Amniotic stem cell (primary cell): Measurements from ENCODE around the gene ALPK3.
A peak's percentile ranks its signal among the peaks of the same experiment; 100 is the strongest.

Experiments
- DNase-seq: peaks from one replicate; lab custom pipeline; 2025; lab: John Stamatoyannopoulos, UW

Gene ALPK3, protein sequence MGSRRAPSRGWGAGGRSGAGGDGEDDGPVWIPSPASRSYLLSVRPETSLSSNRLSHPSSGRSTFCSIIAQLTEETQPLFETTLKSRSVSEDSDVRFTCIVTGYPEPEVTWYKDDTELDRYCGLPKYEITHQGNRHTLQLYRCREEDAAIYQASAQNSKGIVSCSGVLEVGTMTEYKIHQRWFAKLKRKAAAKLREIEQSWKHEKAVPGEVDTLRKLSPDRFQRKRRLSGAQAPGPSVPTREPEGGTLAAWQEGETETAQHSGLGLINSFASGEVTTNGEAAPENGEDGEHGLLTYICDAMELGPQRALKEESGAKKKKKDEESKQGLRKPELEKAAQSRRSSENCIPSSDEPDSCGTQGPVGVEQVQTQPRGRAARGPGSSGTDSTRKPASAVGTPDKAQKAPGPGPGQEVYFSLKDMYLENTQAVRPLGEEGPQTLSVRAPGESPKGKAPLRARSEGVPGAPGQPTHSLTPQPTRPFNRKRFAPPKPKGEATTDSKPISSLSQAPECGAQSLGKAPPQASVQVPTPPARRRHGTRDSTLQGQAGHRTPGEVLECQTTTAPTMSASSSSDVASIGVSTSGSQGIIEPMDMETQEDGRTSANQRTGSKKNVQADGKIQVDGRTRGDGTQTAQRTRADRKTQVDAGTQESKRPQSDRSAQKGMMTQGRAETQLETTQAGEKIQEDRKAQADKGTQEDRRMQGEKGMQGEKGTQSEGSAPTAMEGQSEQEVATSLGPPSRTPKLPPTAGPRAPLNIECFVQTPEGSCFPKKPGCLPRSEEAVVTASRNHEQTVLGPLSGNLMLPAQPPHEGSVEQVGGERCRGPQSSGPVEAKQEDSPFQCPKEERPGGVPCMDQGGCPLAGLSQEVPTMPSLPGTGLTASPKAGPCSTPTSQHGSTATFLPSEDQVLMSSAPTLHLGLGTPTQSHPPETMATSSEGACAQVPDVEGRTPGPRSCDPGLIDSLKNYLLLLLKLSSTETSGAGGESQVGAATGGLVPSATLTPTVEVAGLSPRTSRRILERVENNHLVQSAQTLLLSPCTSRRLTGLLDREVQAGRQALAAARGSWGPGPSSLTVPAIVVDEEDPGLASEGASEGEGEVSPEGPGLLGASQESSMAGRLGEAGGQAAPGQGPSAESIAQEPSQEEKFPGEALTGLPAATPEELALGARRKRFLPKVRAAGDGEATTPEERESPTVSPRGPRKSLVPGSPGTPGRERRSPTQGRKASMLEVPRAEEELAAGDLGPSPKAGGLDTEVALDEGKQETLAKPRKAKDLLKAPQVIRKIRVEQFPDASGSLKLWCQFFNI (N-terminal part only)

DNA sequence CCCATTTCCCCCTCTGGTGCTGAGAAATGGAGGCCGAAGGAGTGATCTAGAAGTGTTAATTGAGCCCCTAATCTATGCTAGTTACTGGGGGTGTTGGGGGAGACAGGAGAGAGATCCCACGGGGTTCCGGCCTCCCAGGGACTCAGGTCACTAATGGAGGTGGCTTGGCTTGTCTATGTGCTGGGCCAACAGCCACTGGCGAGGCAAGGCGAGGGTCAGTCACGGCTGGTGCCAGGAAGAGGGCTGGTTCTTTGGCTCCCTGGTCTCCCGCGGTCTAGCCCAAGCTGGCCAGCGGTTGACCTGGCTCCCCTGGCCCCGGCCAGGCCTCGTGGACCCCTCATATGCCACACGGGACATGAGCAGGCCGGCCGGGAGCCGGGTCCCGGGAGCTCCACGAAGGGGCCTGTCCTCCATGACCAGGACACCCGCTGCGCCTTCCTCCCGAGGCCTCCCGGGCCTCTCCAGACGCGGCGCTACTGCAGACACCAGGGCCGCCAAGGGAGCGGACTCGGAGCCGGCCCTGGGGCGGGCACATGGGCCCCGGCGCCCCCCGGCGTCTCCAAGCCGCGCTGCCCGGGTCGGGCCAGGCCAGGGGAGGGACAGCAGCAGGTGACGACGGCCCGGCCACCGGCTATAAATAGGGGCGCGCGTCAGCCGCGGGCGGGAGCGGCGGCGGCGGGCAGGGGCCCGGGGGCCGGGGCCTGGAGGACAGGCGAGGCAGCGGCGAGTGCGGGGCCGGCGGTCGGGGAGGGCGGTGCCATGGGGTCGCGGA, at the start of gene ALPK3:
ALPK3 (plus strand) TSS at position 663 of the 772 bp plus-strand sequence; CDS start at position 760, 97 bp downstream.
- no peak for DNase-seq

DNA sequence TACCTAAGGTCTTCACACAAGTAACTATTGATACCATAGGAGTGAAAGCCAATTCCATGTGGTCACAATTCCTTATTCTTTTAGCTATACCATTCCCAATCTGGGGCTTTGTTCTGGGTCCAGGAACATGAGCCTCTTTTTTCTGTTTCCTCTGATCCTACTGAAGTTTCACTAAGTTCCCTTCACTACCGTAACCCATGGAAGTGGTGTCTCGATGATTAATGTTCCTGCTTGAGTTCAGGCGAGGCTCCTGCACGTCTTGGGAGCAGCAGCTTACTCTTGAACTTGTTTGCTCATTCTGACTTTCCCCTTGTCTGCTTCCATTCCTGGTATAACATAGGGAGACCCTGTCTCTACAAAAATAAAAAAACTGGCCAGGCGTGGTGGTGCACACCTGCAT, 45.1 kb upstream of the ALPK3 start:
- DNase-seq = no peak

DNA sequence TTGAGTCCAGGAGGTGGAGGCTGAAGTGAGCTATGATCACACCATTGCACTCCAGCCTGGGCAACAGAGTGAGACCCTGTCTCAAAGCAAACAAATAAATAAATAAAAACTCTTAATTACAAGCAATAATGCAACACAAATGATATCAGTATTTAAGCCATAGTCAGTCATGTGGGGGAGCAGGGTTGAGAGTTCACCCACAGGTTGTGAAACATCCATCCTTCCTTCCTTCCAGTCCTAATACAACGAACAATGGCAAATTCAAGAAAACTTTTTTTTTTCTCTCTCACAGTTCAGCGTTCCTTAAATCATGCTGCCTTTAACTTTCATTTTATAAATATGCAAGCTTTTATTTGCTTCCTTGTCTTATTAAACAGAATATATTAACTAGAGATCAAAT, 44.7 kb upstream of the ALPK3 start:
- DNase-seq = no peak

DNA sequence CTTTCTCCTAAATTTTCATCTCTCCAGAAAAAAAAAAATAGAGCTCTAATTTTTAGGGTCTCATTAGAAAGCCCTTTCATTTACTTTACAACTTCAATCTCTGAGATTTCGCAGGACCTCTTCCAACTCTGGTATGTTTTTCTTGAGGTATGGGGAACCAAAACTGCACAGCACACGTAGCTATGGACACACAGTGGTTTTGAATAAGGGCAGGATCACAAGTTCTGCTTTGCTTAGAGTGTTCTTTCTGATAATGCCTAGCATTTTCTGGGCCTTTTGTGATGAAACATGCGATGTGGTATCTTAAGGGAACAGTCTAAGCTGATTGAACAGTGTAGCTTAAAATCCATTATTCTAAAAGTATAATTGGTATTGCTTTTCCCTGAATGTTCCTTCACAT, 43.4 kb upstream of the ALPK3 start:
- no peak for DNase-seq

DNA sequence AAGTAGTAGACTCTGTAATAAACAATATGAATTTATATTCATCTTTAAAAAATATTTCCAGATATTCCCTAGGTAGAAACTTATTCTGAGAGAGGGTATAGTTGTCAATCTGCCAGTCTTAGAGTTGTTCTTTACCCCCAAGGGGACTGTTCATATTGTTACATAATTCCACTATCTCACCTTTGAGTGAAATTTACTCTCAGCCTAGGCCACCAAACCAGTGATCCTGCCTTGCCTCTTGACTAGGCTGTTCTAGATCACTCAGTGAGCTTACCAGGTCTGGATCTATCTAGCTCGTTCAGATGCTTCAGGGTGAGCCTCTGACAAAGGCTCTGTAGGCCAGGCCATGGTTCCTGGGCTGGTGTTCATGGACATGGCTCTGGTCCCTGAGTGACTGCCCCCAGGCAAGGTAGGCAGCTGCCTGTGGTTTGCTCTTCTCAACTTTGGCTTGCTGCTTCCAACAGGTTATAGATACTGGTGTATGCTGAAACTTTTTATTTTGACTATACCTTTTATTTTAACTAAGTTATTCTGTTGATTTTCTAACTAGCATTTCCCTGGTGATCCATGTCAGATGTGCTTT, 41.2 kb upstream of the ALPK3 start:
- no peak for DNase-seq

DNA sequence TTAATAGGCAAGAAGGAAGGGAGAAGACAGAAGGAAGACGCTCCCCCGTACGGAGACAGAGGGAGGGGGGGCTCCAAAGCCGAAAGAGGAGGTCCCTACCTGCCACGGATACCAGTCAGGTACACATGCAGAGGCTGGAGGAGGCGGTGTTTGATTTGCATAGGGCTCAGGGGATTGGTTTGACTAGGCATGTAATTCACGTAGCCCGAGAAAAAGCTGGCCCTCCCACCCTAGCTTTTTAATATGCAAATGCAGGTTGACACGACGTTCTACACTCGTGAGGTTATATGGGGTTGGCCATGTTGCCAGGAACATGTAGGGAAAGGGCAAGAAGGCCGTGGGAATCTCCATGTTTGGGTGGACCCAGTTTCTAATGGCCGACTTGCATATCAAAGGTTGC, 39.0 kb upstream of the ALPK3 start:
- DNase-seq = no peak

DNA sequence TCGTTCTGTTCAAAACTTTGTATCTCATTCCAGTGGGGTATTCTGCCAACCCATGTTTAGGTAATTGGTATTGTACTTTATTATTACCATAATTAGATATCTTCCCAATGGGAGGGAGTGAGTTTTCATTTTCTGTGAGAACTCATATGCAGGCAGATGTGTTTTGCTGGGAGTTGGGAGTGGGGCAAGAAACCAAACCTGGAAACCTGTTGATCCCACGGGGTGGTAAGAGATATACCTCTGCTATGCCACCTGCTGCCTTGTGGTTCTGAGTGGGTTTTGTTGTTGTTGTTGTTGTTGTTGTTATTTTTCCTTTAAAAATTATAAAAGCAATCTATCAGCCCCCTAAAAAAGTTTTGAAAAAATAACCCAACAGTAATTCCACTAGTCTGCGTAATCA, 36.7 kb upstream of the ALPK3 start:
- DNase-seq = no peak

DNA sequence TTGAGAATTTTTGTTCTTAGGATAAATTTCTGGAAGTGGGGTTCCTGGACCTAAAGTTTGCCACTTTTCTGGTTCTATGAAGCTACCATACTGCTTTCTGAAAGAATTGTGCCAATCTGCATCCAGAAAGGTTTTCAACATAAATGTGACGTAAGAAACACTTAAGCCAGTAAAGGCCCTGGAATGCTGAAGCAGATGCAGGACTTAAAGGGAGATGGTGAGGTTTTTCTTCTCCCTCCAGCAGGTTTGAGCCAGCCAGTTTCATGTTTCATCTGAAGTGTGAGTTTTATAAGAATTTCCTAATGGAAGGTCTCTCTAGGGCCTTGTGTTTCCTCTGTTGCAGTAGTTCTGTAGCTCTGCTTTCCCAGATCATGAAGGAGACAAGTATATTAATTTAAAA, 35.7 kb upstream of the ALPK3 start:
- no peak for DNase-seq

DNA sequence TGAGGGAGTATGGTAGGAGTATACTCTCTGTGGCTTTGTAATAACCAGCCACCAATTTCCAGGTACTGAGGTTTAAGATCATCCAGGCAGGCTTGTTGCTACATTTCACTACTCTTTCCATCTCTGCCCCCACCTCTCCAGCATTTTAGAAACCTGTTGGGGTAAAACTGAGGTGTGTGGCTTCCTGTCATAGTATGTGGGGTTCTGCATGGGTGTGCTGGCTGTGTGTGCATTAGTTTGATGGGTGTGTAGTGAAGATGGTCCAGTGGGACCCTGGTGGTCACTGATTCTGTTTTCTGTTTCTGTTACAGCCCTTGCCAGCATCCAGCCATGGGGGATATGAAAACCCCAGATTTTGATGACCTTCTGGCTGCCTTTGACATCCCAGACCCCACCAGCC, 34.8 kb upstream of the ALPK3 start:
- DNase-seq = no peak

DNA sequence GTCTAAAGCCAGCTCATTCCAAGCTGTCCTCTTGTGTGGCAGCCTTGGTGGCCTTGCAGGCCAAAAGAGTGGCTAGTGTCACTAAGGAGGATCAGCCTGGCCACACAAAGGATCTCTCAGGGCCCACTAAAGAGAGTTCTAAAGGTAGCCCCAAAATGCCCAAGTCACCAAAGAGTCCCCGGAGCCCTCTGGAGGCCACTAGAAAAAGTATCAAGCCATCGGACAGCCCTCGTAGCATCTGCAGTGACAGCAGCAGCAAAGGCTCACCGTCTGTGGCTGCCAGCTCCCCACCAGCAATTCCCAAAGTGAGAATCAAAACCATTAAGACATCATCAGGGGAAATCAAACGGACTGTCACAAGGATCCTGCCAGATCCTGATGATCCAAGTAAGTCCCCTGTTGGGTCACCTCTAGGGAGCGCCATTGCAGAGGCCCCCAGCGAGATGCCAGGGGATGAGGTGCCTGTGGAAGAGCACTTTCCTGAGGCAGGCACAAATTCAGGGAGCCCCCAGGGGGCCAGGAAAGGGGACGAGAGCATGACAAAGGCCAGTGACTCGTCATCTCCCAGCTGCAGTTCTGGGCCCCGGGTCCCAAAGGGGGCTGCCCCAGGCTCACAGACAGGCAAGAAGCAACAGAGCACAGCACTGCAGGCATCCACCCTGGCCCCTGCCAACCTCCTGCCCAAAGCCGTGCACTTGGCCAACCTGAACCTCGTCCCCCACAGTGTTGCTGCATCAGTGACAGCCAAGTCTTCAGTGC, 33.5 kb upstream of the ALPK3 start:
- no peak for DNase-seq

DNA sequence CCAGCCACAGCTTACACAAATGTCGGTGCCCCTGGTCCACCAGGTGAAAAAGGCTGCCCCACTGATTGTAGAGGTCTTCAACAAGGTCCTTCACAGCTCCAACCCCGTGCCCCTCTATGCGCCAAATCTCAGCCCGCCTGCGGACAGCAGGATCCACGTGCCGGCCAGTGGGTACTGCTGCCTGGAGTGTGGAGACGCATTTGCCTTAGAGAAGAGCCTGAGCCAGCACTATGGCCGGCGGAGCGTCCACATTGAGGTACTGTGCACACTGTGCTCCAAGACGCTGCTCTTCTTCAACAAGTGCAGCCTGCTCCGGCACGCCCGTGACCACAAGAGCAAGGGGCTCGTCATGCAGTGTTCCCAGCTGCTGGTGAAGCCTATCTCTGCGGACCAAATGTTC, 32.9 kb upstream of the ALPK3 start:
- no peak for DNase-seq

DNA sequence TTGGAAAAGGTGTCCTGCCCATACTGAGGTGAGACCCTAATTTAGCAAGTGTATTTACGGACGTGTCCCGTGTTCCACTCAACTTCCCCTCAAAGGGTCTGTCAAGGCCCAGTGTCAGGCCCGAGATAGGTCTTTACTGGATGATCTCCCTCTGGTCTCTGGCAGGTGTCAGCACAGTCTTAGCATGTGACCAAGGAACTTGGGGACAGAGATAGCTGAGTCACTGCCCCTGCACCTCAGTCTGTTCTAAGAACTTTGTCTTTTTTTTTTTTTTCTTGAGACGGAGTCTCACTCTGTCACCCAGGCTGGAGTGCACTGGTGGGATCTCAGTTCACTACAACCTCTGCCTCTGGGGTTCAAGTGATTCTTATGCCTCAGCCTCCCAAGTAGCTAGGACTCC, 32.1 kb upstream of the ALPK3 start:
- DNase-seq = no peak

DNA sequence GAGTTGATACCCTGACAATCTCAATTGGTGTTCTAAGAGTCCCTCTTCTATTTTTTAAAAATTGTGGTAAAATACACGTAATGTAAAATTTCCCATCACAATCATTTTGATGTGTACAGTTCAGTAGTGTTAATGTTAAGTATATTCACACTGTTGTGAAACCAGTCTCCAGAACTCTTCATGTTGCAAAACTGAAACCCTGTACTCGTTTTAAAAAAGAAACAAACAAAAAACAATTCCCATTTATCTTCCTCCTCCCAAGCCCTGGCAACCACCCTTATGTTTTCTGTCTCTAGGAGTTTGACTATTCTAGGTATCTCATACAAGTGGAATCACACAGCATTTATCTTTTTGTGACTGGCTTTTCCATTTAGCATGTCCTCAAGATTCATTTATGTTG, 28.7 kb upstream of the ALPK3 start:
- no peak for DNase-seq

DNA sequence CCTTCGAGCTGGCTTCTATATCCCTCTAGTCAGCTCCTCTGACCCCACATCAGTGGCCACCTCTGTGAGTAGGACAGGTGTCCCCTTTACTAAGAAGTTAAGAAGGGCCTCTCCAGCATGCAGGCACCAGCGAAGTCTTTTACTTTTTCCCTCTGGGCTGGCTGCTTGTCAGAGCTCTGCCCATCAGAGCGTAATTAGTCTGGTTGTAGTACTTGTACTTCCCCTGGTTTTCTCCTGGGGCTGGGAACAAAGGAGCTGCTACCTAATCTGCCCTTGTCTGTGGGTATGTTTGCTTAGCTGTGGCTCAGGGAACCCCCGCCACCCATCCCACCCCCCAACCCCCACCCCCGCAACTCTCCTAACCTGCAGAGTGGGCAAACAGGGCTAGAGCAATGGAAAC, 27.4 kb upstream of the ALPK3 start:
- no peak for DNase-seq

DNA sequence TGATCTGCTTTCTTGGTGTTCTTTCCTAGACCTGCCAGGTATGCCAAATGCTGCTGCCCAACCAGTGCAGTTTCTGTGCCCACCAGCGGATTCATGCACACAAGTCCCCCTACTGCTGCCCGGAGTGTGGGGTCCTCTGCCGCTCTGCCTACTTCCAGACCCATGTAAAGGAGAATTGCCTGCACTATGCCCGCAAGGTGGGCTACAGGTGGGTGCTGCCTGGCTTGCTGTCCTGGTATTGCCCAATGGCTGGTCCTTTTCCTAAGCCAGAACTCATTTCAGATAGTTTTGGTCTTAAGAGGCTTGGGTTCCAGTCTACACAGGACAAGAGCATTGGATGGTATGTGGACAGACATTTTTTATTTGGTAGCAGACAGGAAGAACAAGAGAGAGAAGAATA, 26.5 kb upstream of the ALPK3 start:
- no peak for DNase-seq

DNA sequence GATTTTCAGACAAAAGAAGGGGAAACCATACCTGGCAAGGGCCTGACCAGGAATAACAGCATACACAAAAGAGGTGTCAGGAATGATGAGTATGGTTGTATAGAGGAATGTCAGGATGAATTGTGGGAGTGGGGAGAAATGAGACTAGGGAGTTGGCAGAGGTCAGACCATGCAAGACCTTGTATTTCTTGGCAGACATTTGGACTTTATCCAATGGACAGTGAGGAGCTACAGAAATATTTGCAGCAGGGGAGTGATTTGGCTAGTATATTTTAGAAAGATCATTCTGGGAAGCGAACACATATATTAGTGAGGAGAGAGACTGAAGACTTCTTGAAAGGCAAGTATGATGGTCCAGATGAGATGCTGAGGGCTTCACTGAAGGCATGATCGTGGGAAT, 25.4 kb upstream of the ALPK3 start:
- no peak for DNase-seq

DNA sequence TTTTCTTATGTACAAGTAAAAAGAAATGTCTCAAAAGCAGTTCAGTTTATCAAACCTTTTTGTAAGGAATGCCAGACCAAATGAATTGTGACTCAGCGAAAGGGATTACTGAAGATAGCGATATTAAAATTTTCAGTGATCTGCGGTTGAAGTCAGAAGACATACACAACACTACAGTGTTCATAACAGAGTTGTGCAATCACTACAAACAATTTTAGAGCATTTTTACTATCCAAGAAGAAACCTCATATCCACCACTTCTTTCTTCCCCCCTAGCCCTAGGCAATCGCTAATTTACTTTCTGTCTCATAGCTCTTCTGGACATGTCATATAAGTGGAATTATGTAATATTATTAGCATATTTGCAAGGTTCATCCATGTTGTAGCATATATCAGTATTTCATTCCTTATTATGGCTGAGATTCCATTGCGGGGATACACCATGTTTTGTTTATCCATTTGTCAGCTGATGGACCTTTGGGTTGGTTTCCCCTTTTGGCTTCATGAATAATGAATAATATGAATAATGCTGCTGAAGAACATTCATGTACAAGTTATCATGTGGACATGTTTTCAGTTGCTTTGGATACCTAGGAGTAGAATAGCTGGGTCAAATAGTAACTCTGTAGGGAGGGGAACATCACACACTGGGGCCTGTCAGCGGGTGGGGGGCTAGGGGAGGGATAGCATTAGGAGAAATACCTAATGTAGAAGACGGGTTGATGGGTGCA, 23.6 kb upstream of the ALPK3 start:
- DNase-seq = no peak

DNA sequence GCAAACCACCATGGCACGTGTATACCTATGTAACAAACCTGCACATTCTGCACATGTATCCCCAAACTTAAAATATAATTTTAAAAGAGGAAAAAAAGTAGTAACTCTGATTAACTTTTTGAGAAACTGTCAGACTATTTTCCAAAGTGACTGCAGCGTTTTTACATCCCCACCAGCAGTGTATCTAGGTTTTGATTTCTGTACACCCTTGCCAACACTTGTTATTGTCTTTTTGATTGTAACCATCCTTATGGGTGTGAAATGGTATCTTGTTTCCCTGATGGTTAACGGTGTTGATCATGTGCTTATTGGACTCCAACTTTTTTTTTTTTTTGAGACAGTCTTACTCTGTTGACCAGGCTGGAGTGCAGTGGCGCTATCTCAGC, 23.0 kb upstream of the ALPK3 start:
- DNase-seq = no peak

DNA sequence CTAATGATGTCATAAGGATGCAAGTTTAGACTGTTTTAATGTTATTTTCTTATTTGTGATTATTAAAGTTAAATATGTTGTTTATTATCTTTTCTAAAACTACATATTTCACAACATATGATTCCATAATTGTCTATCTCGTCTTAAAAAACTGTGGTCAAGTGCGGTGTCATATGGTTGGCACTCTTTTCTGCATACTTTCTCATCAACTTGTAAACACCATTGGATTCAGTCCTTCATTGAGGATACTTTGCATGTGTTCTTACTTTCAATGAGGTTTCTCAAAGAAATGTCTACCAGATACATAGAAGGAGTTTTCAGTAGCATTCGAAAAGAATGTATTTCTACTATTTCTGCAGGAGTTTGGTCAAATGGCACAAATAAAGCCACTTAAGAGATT, 22.0 kb upstream of the ALPK3 start:
- DNase-seq = no peak

DNA sequence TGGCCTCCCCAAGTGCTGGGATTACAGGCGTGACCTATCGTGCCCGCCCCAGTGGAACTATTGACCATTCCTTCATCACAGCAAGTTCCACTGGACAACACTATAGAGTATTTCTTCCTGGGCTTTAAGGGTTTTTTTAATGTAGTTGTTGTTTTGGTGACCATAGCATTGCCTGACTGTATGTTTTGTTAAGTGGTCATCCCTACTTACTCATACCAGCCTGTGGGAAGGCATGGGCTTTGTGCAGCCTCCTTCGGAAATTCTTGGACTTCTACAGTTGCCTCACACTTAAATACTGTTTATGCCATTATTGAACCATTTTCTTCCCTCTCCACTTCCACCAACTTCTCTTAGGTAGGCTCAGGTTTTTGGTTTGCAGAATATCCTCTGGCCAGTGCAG, 19.9 kb upstream of the ALPK3 start:
- DNase-seq = peak; percentile 73
